Measurements from ENCODE around the gene RUNX1.

The RUNX1 gene

DNA sequence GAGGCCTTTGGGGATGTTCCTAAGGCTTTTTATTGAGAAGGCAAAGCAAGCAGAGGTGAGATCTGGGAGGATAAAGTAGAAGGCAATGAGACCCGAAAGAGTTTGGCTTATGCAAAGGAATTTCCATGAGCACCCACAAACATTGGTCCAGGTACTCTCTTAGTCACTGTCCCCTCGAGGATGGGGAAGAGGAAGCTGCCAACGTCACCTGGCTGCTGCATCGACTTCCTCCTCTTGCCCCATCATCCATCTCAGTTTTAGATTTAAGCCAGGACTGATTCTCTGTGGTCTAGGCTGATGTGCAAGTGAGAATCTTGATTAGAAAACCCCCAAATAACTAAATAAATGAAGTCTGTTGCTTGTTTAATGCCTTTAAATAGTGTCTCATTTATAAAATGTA, 28.7 kb downstream of the RUNX1 start:
- H3K27ac Mint-ChIP-seq, result no peak overlapping the region

GRCh38 chr21:35019631-35020032, 29.5 kb downstream of the RUNX1 start:
- Mint-ChIP-seq H3K27ac (no peak overlapping the region), H3K9me3 (peaks cover 0 to 3% of the 10 kb centered on the region in 2 donors), H3K4me3 (no peak overlapping the region), H3K4me1 (peaks cover 87% of the 10 kb centered on the region), H3K27me3 (no peaks in the 10 kb centered on the region)
- DNase-seq (peak in 1 of 2 donors; percentile 4), ATAC-seq (no peak)

More for the DNA sequence above, 28.7 kb downstream of the RUNX1 start:
- peak overlapping the region in 1 of 2 donors; percentile 13 for H3K4me3 Mint-ChIP-seq
- no peaks in the 10 kb centered on the region for H3K27me3 Mint-ChIP-seq
- peak in 1 of 2 donors; percentile 48 for DNase-seq
- ATAC-seq, result peak; percentile 72
- peaks cover 87% of the 10 kb centered on the region for H3K4me1 Mint-ChIP-seq
- peaks cover 0 to 3% of the 10 kb centered on the region in 2 donors for H3K9me3 Mint-ChIP-seq

- H3K9me3 Mint-ChIP-seq, result no peaks in the 10 kb centered on the region
- no peak overlapping the region for H3K4me3 Mint-ChIP-seq
- DNase-seq (peak in 1 of 2 donors; percentile 5), ATAC-seq (no peak)
- H3K27me3 Mint-ChIP-seq, result no peaks in the 10 kb centered on the region
- no peak overlapping the region for H3K27ac Mint-ChIP-seq
- peaks cover 83% of the 10 kb centered on the region for H3K4me1 Mint-ChIP-seq
Measured at GRCh38 chr21:35017256-35017655, 31.8 kb downstream of the RUNX1 start.

DNA sequence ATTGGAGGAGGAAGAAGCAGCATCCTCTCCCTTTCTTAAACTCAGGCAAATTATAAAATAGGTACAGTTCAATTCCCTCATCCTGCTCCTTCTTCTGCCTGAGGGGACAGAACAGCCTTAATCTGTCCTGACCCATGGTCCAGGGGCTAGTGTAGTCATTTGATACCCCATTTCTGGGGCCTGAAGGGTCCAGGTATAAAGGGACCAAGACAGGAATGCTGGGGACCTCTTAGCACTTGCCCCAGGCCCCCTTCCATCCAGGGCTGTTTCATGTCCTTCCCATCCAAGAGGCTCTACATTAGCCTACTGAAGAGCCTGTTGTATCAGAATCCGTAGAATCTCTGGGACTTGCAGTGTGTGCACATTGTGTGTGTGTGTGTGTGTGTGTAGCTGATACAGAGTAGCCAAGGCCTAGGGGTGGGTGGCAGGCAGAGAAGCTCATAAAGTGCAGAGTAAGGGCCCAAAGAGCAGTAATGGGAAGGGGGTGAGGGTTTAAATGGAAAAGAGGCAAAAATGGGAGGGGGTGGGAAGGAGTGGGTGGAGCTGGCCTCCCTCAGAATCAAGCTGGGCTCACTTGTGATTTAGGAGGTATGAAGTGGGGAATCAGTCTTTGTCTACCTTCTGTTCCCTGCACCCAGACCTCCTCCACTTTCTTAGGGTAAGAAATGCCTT, 32.4 kb downstream of the RUNX1 start:
- DNase-seq (peak in 1 of 2 donors; percentile 0), ATAC-seq (no peak)
- Mint-ChIP-seq H3K27ac (no peak overlapping the region), H3K27me3 (no peaks in the 10 kb centered on the region), H3K9me3 (no peaks in the 10 kb centered on the region), H3K4me3 (no peak overlapping the region), H3K4me1 (peaks cover 83% of the 10 kb centered on the region)

- peaks cover 83% of the 10 kb centered on the region for H3K4me1 Mint-ChIP-seq
Measured at GRCh38 chr21:35016071-35016470, 33.0 kb downstream of the RUNX1 start.

GRCh38 chr21:35015435-35016024, 33.6 kb downstream of the RUNX1 start:
- ATAC-seq (peak; percentile 93), DNase-seq (peak; percentile 49 to 59)
- Mint-ChIP-seq H3K27me3 (no peaks in the 10 kb centered on the region), H3K4me3 (peak overlapping the region; percentile 28 to 51), H3K4me1 (peaks cover 83% of the 10 kb centered on the region), H3K9me3 (no peaks in the 10 kb centered on the region), H3K27ac (peak overlapping the region in 1 of 2 donors; percentile 7)

More at GRCh38 chr21:35016071-35016470, 33.0 kb downstream of the RUNX1 start:
- no peak overlapping the region for H3K27ac Mint-ChIP-seq
- DNase-seq (no peak), ATAC-seq (no peak)
- no peaks in the 10 kb centered on the region for H3K27me3 Mint-ChIP-seq
- H3K9me3 Mint-ChIP-seq, result no peaks in the 10 kb centered on the region
- H3K4me3 Mint-ChIP-seq, result no peak overlapping the region

DNA sequence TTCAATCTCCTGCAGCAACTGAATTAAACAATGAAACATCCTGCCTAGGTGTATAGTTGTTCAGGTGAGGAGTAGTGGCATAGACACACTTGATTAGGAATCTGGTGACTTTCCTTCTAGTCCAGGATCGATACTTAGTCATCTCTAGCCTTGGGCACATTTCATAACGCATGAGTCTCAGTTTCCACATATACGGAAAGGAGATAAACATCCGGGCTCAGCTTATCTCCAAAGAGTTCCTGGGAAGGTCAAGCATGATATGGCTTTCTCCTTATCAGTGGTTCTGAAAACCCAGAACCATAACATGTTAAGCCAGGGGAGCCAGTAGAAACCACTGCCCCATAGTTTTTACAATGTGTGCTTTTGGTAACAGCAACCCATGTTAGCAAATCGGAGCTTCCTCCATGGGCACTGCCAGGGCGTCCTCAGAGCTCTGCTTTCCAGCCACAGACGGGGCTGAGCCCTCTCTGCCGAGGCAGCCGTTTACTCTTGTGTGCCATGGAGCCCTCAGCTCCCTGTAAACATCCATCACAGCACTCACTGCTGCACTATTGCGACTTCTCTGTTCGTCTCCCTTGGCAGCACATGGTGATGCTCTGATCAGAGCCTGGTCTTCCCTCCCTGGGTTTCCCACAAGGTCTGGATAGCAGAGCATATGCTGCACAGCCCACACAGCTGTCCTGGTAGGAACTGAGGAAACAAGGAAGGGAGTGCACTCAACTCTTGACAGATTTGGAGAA, 34.6 kb downstream of the RUNX1 start:
- ATAC-seq, result no peak
- no peaks in the 10 kb centered on the region for H3K27me3 Mint-ChIP-seq
- no peaks in the 10 kb centered on the region for H3K9me3 Mint-ChIP-seq
- H3K27ac Mint-ChIP-seq, result peak overlapping the region in 1 of 2 donors; percentile 56
- no peak for DNase-seq
- H3K4me1 Mint-ChIP-seq, result peaks cover 82% of the 10 kb centered on the region
- H3K4me3 Mint-ChIP-seq, result peak overlapping the region in 1 of 2 donors; percentile 22

DNA sequence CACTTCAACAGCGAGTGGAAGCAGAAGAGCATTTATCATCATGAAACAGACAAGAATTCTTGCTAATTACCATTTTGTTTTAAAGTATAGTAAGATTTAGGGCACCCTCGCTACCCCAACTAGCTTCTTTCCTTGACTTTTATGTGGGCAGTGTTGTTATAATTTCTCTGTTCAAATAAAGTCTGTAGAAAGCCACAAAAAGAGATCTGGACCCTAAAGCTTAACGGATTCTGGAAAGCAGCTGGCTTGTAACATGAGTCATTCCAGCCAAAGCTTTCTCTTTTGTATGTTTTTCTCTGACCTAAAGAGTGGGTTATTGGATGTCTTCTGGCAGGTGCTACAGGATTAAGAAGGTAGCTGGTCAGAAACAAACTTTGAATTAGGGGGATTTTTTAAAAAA, 37.4 kb downstream of the RUNX1 start:
- no peaks in the 10 kb centered on the region for H3K27me3 Mint-ChIP-seq
- peak overlapping the region; percentile 64 to 75 for H3K4me3 Mint-ChIP-seq
- ATAC-seq (peak; percentile 36), DNase-seq (no peak)
- H3K27ac Mint-ChIP-seq, result peak overlapping the region in 1 of 2 donors; percentile 81
- peaks cover 87% of the 10 kb centered on the region for H3K4me1 Mint-ChIP-seq
- no peaks in the 10 kb centered on the region for H3K9me3 Mint-ChIP-seq

- Mint-ChIP-seq H3K4me1 (peaks cover 87% of the 10 kb centered on the region), H3K4me3 (no peak overlapping the region), H3K27me3 (no peaks in the 10 kb centered on the region), H3K9me3 (no peaks in the 10 kb centered on the region), H3K27ac (no peak overlapping the region)
- ATAC-seq (no peak), DNase-seq (no peak)
Measured at GRCh38 chr21:35010447-35010846, 38.7 kb downstream of the RUNX1 start.

- ATAC-seq (no peak), DNase-seq (no peak)
- Mint-ChIP-seq H3K4me1 (peaks cover 94% of the 10 kb centered on the region), H3K27me3 (no peaks in the 10 kb centered on the region), H3K9me3 (no peaks in the 10 kb centered on the region), H3K4me3 (no peak overlapping the region), H3K27ac (peak overlapping the region in 1 of 2 donors; percentile 22)
Measured at GRCh38 chr21:35007348-35007747, 41.8 kb downstream of the RUNX1 start.

- H3K27me3 Mint-ChIP-seq, result no peaks in the 10 kb centered on the region
- no peak overlapping the region for H3K4me3 Mint-ChIP-seq
- H3K9me3 Mint-ChIP-seq, result no peaks in the 10 kb centered on the region
- DNase-seq, result no peak
- peak overlapping the region in 1 of 2 donors; percentile 50 for H3K27ac Mint-ChIP-seq
- ATAC-seq, result no peak
- H3K4me1 Mint-ChIP-seq, result peaks cover 94% of the 10 kb centered on the region
Measured at GRCh38 chr21:35006771-35007170, 42.3 kb downstream of the RUNX1 start.

GRCh38 chr21:35006248-35006647, 42.9 kb downstream of the RUNX1 start:
- Mint-ChIP-seq H3K9me3 (no peaks in the 10 kb centered on the region), H3K27ac (no peak overlapping the region), H3K4me3 (no peak overlapping the region), H3K4me1 (peaks cover 94% of the 10 kb centered on the region), H3K27me3 (no peaks in the 10 kb centered on the region)
- no peak for ATAC-seq
- DNase-seq, result no peak

DNA sequence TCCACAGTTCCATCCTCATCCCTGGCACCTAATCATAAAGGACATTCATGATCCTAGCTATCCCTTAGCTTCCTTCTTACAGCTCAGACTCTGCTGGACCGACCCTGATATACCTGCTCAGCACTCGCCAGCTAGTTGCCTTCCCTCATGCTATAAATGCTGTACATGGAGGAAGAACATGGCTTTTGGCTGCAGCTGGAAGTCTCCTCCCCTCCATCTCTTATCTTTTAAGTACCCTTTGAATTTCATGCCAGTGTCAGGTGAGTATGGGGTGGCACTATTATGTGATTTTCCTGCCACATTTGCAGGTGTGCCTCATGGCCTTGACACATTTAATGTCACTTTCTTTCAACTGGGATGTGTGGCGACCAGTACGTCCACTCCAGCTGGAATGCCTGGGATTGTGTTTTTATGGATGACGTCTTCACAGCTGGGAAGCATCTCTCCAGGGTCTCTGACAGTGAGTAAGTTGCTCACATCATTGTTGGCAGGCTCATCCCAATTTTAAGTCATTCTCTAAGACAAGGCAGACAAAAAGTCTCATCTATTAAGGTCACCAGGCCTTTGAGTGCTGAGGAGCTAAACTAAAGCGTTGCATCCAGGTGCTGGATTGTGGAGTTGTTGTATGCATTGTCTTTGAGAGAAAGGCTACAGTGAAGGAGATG, 43.4 kb downstream of the RUNX1 start:
- no peak for ATAC-seq
- DNase-seq, result no peak
- no peaks in the 10 kb centered on the region for H3K27me3 Mint-ChIP-seq
- peaks cover 92% of the 10 kb centered on the region for H3K4me1 Mint-ChIP-seq
- no peak overlapping the region for H3K27ac Mint-ChIP-seq
- no peaks in the 10 kb centered on the region for H3K9me3 Mint-ChIP-seq
- no peak overlapping the region for H3K4me3 Mint-ChIP-seq

GRCh38 chr21:35005077-35005476, 44.0 kb downstream of the RUNX1 start:
- DNase-seq, result no peak
- H3K4me1 Mint-ChIP-seq, result peaks cover 92% of the 10 kb centered on the region
- ATAC-seq, result peak; percentile 58
- no peaks in the 10 kb centered on the region for H3K27me3 Mint-ChIP-seq
- no peak overlapping the region for H3K27ac Mint-ChIP-seq
- H3K4me3 Mint-ChIP-seq, result no peak overlapping the region
- H3K9me3 Mint-ChIP-seq, result no peaks in the 10 kb centered on the region

DNA sequence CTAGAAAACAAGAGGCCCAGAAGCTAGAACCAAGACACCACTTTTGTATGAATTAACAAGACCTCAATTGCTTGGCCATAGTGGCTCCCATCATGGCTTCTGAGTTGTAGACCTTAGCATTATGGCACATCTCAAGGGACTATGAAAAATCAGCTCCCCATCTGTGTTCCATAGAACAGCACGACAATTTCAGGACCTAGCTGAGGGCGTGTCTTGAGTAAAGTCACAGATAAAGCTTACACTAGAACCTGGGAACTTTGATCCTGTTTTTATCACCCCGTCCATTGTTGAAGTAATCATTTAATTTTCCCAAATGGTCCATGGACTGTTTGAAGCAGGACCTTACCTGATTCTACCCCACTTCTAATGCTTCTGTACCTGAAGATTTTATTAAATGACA, 44.8 kb downstream of the RUNX1 start:
- Mint-ChIP-seq H3K27me3 (no peaks in the 10 kb centered on the region), H3K9me3 (no peaks in the 10 kb centered on the region), H3K4me1 (peaks cover 96% of the 10 kb centered on the region), H3K27ac (no peak overlapping the region), H3K4me3 (no peak overlapping the region)
- DNase-seq, result no peak
- ATAC-seq, result no peak
